Stimulated activated CD4-positive, alpha-beta T cell treated with anti-CD3 and anti-CD28 coated beads, TNF-alpha, amount 100 ng/mL, for 4 hours (primary cell): ENCODE data around the gene GIMAP5.
"Not testable (repeated sequence)": the region's sequence is repeated elsewhere in the genome, so short reads cannot be mapped to it uniquely, and the experiment has no call there.

Source experiments
- DNase-seq, 3 experiments: peaks; one replicate each; pipeline ENCODE4 v3.0.0-alpha.2; 2020; ENCODE audit warnings: low read depth in 3 of 3

Gene GIMAP5

GRCh38 chr7:150774131-150774530 lies 36.9 kb downstream of the GIMAP5 start:
- not testable (repeated sequence) for DNase-seq

- no peak for DNase-seq
Observed at GRCh38 chr7:150778014-150778737, 41.0 kb downstream of the GIMAP5 start.

- peak; percentile 31 to 61 (median 60) for DNase-seq
Observed at GRCh38 chr7:150778738-150779301, 41.6 kb downstream of the GIMAP5 start.

GRCh38 chr7:150780292-150780691 lies 43.1 kb downstream of the GIMAP5 start:
- DNase-seq: no peak

- DNase-seq: no peak
Observed at GRCh38 chr7:150781103-150781502, 43.9 kb downstream of the GIMAP5 start.

- no peak for DNase-seq
Observed at GRCh38 chr7:150781961-150782360, 44.7 kb downstream of the GIMAP5 start.

GRCh38 chr7:150784120-150784736 lies 47.0 kb downstream of the GIMAP5 start:
- no peak for DNase-seq

- no peak for DNase-seq
Observed at GRCh38 chr7:150784954-150785353, 47.7 kb downstream of the GIMAP5 start.

- no peak for DNase-seq
Observed at GRCh38 chr7:150787321-150788281, 50.4 kb downstream of the GIMAP5 start.

GRCh38 chr7:150788474-150789269 lies 51.5 kb downstream of the GIMAP5 start:
- DNase-seq: no peak

GRCh38 chr7:150790416-150791075 lies 53.3 kb downstream of the GIMAP5 start:
- no peak for DNase-seq

- no peak for DNase-seq
Observed at GRCh38 chr7:150791304-150791703, 54.1 kb downstream of the GIMAP5 start.

GRCh38 chr7:150791746-150792452 lies 54.7 kb downstream of the GIMAP5 start:
- no peak for DNase-seq
